HG03558 (cell line): Measurements from ENCODE around the gene ELFN1.

Source experiments
- ATAC-seq: cut with Tn5 transposase; IDR thresholded peaks from one replicate; pipeline ENCODE4 v1.9.1; 2021; ENCODE audit warnings: moderate number of reproducible peaks; ENCODE audit not compliant: unreplicated experiment; ENCODE audit errors: extremely low read depth

ELFN1 gene

GRCh38 chr7:1669954-1670893, at the start of gene ELFN1:
Gene ELFN1, plus strand, starts transcription at chr7:1670277. Its CDS starts 74,320 bp downstream, at chr7:1744597.
- no peak for ATAC-seq

DNA sequence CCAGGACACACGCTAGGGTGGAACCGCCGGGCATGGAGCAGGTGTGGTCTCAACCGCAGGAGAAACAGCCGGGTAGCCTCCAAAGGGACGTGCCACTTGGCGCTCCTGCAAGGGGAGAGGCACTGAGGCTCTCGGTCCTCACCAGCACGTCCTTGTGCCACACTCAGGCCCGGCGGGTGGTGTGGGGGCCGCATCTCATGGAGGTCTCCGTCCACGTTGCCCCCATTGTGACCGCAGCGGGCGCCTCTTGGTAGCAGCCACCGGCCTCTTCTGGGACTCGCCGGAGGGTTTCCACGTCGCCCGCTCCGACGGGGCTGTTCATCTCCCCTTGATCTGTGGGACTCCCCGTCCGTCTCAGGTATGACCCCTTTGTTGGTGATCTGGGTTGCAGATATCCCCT, 49.2 kb upstream of the ELFN1 start:
- ATAC-seq, result no peak

DNA sequence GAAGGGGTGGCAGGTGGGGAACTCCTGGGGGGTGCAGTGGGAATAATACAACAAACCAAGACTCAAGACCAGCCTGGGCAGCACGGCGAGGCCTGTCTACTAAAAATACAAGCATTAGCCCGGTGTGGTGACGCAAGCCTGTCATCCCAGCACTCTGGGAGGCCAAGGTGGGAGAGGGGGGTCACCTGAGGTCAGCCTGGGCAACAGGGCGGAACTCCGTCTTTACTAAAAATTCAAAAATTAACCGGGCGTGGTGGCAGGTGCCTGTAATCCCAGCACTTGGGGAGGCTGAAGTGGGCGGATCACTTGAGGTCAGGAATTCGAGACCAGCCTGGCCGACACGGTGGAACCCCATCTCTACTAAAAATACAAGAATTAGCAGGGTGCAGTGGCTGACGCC, 48.4 kb upstream of the ELFN1 start:
- no peak for ATAC-seq

DNA sequence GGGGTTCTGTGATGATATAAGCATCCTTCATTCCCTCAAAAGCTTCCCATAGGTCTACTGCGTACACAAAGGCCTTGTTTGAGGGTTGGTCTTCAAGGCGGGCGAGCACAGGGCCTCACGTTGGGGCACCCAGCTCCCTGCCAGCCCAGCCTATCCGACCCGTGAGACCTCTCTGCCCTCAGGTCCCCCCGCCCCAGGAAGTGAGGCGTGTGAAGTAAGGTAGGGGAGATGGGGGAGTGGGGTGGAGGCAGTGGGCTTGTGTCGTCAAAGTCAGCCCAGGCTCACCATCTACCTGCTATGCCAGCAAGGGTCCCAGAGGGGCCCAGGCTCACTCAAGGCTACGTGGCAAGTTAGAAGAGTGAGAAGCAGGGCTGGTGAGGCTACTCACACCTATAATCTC, 47.6 kb upstream of the ELFN1 start:
- no peak for ATAC-seq

GRCh38 chr7:1623810-1624209, 46.3 kb upstream of the ELFN1 start:
- no peak for ATAC-seq

DNA sequence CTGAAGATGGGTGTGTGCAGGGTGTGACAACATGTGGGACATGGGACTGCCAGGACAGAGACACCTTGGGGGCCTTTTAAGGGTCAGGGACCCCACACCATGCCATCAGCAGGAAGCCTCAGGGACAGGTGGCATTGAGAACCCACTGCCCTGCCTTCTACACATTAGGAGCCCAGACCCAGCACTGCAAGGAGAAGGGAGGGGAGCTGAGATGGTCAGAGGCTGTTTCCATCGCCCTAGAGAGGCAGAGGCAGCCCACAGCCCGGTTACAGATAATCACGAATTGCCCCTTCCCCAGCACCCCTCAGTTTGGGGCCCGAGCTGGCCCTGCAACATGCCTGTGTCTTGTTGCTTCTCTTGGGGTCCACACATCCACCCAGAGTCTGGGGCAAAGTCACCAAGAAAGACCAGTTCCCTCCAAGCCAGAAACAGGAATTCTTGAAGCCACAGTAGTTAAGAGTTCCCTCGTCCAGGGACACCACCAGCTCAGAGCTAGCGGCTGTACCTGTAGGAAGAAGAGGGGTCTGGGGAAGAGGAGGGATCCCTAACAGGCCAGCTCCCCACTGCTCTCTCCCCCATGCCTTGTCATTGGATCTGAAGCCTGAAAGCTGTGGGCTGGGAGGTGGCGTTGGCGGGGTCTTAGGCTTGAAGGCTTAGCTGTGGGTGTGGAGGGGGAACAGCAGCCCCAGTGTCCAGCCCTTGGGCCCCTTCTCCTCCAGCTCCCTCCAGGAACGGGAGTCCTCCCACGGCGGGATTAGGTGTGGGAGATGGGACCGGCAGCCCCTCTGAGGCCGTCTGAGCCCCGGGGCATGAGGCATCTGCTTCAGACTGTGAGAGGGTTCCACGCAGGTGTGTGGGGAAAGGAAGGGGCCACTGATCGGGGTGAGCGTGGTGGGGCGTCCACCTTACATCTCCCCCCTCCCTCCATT, 44.8 kb upstream of the ELFN1 start:
- no peak for ATAC-seq

DNA sequence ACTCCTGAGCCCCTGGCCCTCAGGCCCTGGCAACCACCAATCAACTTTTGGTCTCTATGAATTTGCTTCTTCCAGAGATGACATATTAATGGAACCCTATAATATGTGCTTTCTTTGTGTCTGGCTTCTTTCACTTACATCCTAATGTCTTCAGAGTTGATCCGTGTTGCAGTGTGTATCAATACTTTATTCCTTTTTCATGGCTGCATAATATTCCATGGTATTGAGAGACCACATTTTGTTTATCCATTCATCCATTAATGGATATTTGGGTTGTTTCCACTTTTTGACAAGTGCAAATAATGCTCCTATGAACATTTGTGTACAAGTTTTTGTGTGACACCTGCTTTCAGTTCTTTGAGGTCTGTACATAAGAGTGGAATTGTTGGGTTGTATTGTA, 43.3 kb upstream of the ELFN1 start:
- ATAC-seq, result no peak

DNA sequence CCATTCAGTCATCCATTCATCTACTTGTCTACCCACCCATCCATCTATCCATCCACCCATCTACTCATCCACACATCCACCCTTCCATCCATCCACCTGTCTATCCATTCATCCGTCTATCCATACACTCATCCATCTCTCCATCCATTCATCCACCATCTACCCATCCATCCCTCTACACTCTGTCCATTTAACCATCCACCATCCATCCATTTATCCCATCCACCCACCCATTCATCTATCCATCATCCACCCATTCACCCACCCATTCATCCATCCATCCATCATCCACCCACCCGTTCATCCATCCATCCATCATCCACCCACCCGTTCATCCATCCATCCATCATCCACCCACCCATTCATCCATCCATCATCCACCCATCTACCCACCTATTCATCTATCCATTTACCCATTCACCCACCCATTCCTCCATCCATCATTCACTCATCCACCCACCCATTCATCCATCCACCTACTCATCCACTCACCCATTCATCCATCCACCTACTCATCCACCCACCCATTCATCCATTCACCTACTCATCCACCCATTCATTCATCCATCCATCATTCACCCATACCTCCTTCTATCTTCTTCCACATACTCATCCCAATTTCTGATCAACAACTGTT, 39.3 kb upstream of the ELFN1 start:
- ATAC-seq, result no peak

- ATAC-seq, result no peak
Observed at GRCh38 chr7:1631678-1632077, 38.4 kb upstream of the ELFN1 start.

- no peak for ATAC-seq
Observed at GRCh38 chr7:1632506-1632905, 37.6 kb upstream of the ELFN1 start.

- ATAC-seq, result no peak
Observed at GRCh38 chr7:1632916-1633785, 36.9 kb upstream of the ELFN1 start.

DNA sequence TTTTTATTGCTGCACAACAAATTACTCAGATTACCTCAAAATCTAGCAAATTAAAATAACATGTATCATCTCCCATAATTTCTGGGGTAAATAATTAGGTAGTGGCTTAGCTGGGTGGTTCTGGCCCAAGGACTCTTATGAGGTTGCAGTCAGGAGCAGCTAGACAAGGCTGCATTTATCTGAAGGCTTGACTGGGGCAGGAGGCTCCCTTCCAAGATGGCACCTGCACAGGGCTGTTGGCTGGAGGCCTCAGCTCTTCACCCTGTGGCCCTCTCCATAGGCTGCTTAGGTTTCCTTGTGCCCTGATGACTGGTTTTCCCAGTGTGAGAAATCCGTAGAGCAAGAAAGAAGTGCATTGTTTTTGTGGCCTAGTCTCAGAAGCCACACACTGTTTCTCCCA, 34.7 kb upstream of the ELFN1 start:
- ATAC-seq, result no peak

DNA sequence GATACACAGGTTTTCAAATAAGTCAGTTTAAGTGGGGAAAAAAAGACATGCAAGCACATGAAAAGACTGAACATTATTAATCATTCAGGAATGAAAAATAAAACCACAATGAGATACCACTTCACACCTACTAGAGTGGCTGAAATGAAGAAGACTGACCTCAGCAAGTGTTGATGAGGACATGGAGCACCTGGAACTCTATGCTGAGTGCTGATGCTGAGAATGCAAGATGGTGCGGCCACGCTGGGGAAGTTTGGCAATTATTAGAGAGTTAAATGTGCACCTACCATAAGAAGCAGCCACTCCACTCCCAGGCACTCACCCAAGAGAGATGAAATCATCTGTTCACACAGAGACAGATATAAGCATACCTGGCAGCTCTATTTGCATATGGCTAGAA, 32.9 kb upstream of the ELFN1 start:
- ATAC-seq, result no peak

DNA sequence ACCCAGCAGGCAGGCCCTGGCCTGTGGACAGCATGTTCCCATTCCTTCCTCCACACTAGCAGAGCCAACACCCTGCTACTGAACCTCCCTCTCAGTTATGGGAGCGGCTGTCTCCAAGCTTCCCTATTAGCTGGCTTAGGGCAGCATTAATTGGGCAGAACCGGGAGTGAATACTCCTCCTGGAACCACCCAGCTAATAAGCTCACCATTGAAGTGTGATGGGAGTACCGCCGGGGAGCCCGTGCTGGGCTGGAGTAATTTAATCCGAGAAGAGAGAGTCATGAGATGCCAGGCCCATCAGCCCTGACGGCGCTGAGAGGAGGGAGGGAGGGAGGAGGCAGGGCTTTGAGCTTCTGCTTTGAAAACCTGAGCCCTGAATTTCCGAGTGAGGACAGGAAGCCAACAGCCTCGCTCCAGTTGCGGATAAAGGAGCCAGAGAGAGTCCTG, 31.8 kb upstream of the ELFN1 start:
- ATAC-seq, result no peak

DNA sequence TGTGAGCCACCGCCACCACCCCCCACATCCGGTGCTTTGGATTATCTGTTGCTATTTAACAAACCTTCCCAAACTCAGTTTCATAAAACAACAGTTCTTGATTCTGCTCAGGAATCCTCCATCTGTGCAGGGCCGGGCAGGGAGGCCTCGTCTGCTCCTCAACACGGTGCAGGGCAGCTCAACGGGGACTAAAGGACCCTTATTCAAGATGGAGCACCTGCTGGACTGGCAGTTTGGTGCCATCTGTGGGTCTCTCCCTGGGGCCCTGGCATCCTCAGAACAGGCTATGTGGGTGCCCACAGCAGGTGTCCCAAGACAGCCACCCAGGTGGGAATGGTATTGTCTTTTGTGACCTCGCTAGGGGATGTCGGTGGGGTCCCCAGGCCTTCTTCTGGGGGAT, 31.0 kb upstream of the ELFN1 start:
- ATAC-seq, result no peak

GRCh38 chr7:1639532-1640175, 30.4 kb upstream of the ELFN1 start:
- ATAC-seq, result no peak

- ATAC-seq, result no peak
Observed at GRCh38 chr7:1640376-1641172, 29.5 kb upstream of the ELFN1 start.

GRCh38 chr7:1641173-1641572, 28.9 kb upstream of the ELFN1 start:
- no peak for ATAC-seq
